HEK293 (cell line): ENCODE data around the gene THSD7A.

ENCODE experiments used
- ATF2 ChIP-seq: fragments of 450-650 bp; formaldehyde crosslinking; IDR thresholded peaks from 2 replicates; pipeline ENCODE4 v1.5.1; 2016; ENCODE audit warnings: missing biosample characterization, missing genetic modification characterization, low read depth
- REST ChIP-seq: fragments of 450-650 bp; formaldehyde crosslinking; IDR thresholded peaks from 2 replicates; pipeline ENCODE4 v1.5.1; 2016; ENCODE audit warnings: missing biosample characterization, missing genetic modification characterization
- ZBTB44 ChIP-seq: fragments of 450-650 bp; IDR thresholded peaks from 2 replicates; pipeline ENCODE4 v1.5.1; 2018; ENCODE audit warnings: missing biosample characterization, mild to moderate bottlenecking, missing genetic modification characterization
- ZFP3 ChIP-seq: fragments of 450-650 bp; formaldehyde crosslinking; IDR thresholded peaks from 2 replicates; pipeline ENCODE4 v1.5.1; 2016; ENCODE audit warnings: low read depth, missing biosample characterization, missing genetic modification characterization
- ZNF473 ChIP-seq: fragments of 450-650 bp; formaldehyde crosslinking; IDR thresholded peaks from 2 replicates; pipeline ENCODE4 v1.5.1; 2017; ENCODE audit warnings: missing biosample characterization, missing genetic modification characterization
- ZSCAN18 ChIP-seq: fragments of 450-650 bp; formaldehyde crosslinking; IDR thresholded peaks from 2 replicates; pipeline ENCODE4 v1.5.1; 2016; ENCODE audit warnings: missing biosample characterization, missing genetic modification characterization
- TF ChIP-seq, protein P1 (sequence below): fragments of 450-650 bp; formaldehyde crosslinking; IDR thresholded peaks from 2 replicates; pipeline ENCODE4 v1.5.1; 2016; ENCODE audit warnings: missing biosample characterization, missing genetic modification characterization

DNA sequence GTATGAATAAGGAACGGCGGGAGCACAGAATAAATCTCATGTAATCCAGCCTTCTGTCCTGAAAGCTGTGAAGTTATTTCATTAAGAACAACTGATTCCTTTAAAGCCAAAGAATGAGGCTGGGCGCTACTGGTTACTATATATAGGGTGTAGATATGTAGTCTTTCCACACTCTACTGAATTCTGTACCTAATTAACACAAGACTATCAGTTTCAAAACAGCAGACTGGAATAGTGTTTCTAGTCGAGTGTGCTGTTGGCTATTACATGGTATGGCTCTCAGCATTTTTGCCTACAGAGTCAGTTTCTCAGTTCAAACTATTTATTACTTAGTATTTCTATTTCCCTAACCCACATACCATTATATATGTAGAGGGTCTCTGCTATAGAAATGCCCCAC lies 163.3 kb downstream of the THSD7A start:
- no peak for TF ChIP-seq ZNF473 (tag by site-specific recombination)
- TF ChIP-seq, protein P1, sequence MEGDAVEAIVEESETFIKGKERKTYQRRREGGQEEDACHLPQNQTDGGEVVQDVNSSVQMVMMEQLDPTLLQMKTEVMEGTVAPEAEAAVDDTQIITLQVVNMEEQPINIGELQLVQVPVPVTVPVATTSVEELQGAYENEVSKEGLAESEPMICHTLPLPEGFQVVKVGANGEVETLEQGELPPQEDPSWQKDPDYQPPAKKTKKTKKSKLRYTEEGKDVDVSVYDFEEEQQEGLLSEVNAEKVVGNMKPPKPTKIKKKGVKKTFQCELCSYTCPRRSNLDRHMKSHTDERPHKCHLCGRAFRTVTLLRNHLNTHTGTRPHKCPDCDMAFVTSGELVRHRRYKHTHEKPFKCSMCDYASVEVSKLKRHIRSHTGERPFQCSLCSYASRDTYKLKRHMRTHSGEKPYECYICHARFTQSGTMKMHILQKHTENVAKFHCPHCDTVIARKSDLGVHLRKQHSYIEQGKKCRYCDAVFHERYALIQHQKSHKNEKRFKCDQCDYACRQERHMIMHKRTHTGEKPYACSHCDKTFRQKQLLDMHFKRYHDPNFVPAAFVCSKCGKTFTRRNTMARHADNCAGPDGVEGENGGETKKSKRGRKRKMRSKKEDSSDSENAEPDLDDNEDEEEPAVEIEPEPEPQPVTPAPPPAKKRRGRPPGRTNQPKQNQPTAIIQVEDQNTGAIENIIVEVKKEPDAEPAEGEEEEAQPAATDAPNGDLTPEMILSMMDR (tag by site-specific recombination): no peak
- no peak for TF ChIP-seq ATF2 (tag by site-specific recombination)
- no peak for TF ChIP-seq ZSCAN18 (tag by site-specific recombination)
- TF ChIP-seq ZFP3: no peak
- no peak for TF ChIP-seq REST
- TF ChIP-seq ZBTB44 (tag by site-specific recombination): no peak
